Activated T-helper 2 cell treated with anti-CD3 and anti-CD28 coated beads, Interferon-gamma antibody, Interleukin-2, Interleukin-4, amounts not matched to agents 10 μg/mL and 5 μg/mL and 100 μg/mL, durations not matched to agents 14 hours and 24 hours and 36 hours (primary cell): Measurements from ENCODE around the gene DHX35. TPM values are rescaled to one million over a fixed set of nuclear protein-coding genes. Genes with fewer than 3 reads are reported as not detected.
A peak's percentile ranks its signal among the peaks of the same experiment; 100 is the strongest.

Experiments used
- DNase-seq: peaks from one replicate; pipeline ENCODE4 v3.0.0; 2021; ENCODE audit warnings: low spot score
- H3K27ac Mint-ChIP-seq: one replicate; pipeline ENCODE4 v1.8.0; 2021; ENCODE audit warnings: mixed read lengths
- H3K27me3 Mint-ChIP-seq: one replicate; pipeline ENCODE4 v1.8.0; 2021; ENCODE audit warnings: low read depth, mixed read lengths
- H3K36me3 Mint-ChIP-seq: one replicate; pipeline ENCODE4 v1.8.0; 2021; ENCODE audit warnings: low read depth, mixed read lengths
- H3K4me1 Mint-ChIP-seq: one replicate; pipeline ENCODE4 v1.8.0; 2021; ENCODE audit warnings: low read depth, mixed read lengths
- H3K4me3 Mint-ChIP-seq: one replicate; pipeline ENCODE4 v1.8.0; 2021; ENCODE audit warnings: low read depth, mild to moderate bottlenecking, moderate library complexity, mixed read lengths
- H3K9me3 Mint-ChIP-seq: one replicate; pipeline ENCODE4 v1.8.0; 2021; ENCODE audit warnings: mixed read lengths
- intact Hi-C: fragments of 100-400 bp; cut with micrococcal nuclease; formaldehyde crosslinking; loops from one replicate; pipeline ENCODE4 v1.15.1; 2023
- total RNA-seq: library from RNA; stranded (reverse); gene quantifications from 2 replicates; pipeline ENCODE4 v1.2.3, GENCODE V29; 2022

DHX35 gene
- total RNA-seq, 1 donor from 2014 or later: 14.8 TPM

- Mint-ChIP-seq H3K27me3 (no peaks in the 10 kb centered on the region), H3K36me3 (peaks cover 89% of the 10 kb centered on the region), H3K4me1 (peaks cover 66% of the 10 kb centered on the region), H3K27ac (peak overlapping the region; percentile 29), H3K9me3 (peaks cover 5% of the 10 kb centered on the region), H3K4me3 (no peak overlapping the region)
- intact Hi-C loops: loop anchor here (1.0 to 2.0 kb wide), 5 partner anchors 22 to 214 kb away; partner anchors contain the start of genes DHX35 and PPP1R16B
- no peak for DNase-seq
Observed at GRCh38 chr20:39019027-39019426, 56.9 kb downstream of the DHX35 start.

- peaks cover 65% of the 10 kb centered on the region for H3K4me1 Mint-ChIP-seq
Observed at GRCh38 chr20:39019805-39020325, 57.7 kb downstream of the DHX35 start.

GRCh38 chr20:39021748-39022147 is 59.6 kb downstream of the DHX35 start:
- no peaks in the 10 kb centered on the region for H3K27me3 Mint-ChIP-seq
- no peak for DNase-seq
- H3K27ac Mint-ChIP-seq: peak overlapping the region; percentile 81
- H3K4me1 Mint-ChIP-seq: peaks cover 69% of the 10 kb centered on the region
- intact Hi-C loops: loop anchor here (2.0 to 5.0 kb wide), 2 partner anchors 27 to 149 kb away; no protein-coding TSS in a partner anchor
- peaks cover 81% of the 10 kb centered on the region for H3K36me3 Mint-ChIP-seq
- no peaks in the 10 kb centered on the region for H3K9me3 Mint-ChIP-seq
- H3K4me3 Mint-ChIP-seq: no peak overlapping the region

More at GRCh38 chr20:39019805-39020325, 57.7 kb downstream of the DHX35 start:
- Mint-ChIP-seq H3K36me3 (peaks cover 83% of the 10 kb centered on the region), H3K27ac (peak overlapping the region; percentile 73), H3K4me3 (peak overlapping the region; percentile 14), H3K27me3 (no peaks in the 10 kb centered on the region), H3K9me3 (peaks cover 5% of the 10 kb centered on the region)
- no peak for DNase-seq
- intact Hi-C loops: loop anchor here (1.0 to 5.0 kb wide), 7 partner anchors 23 to 215 kb away; partner anchors contain the start of genes DHX35 and PPP1R16B

- H3K4me1 Mint-ChIP-seq: peaks cover 39% of the 10 kb centered on the region
- intact Hi-C loops: no loop called here
- no peak overlapping the region for H3K4me3 Mint-ChIP-seq
- peak overlapping the region; percentile 29 for H3K27ac Mint-ChIP-seq
- H3K36me3 Mint-ChIP-seq: peaks cover 46% of the 10 kb centered on the region
- DNase-seq: no peak
- no peaks in the 10 kb centered on the region for H3K27me3 Mint-ChIP-seq
- no peaks in the 10 kb centered on the region for H3K9me3 Mint-ChIP-seq
Observed at GRCh38 chr20:39025883-39026282, 63.7 kb downstream of the DHX35 start.

GRCh38 chr20:39029364-39029763 is 67.2 kb downstream of the DHX35 start:
- no peak for DNase-seq
- peaks cover 28% of the 10 kb centered on the region for H3K36me3 Mint-ChIP-seq
- H3K4me1 Mint-ChIP-seq: peaks cover 19% of the 10 kb centered on the region
- H3K27me3 Mint-ChIP-seq: no peaks in the 10 kb centered on the region
- H3K9me3 Mint-ChIP-seq: no peaks in the 10 kb centered on the region
- no peak overlapping the region for H3K4me3 Mint-ChIP-seq
- no peak overlapping the region for H3K27ac Mint-ChIP-seq
- intact Hi-C loops: no loop called here

GRCh38 chr20:39032997-39033396 is 70.9 kb downstream of the DHX35 start:
- Mint-ChIP-seq H3K4me1 (no peaks in the 10 kb centered on the region), H3K27ac (no peak overlapping the region), H3K9me3 (no peaks in the 10 kb centered on the region), H3K4me3 (no peak overlapping the region), H3K27me3 (no peaks in the 10 kb centered on the region), H3K36me3 (peaks cover 23% of the 10 kb centered on the region)
- no peak for DNase-seq
- intact Hi-C loops: no loop called here

- no peak overlapping the region for H3K27ac Mint-ChIP-seq
- H3K36me3 Mint-ChIP-seq: peaks cover 45% of the 10 kb centered on the region
- no peaks in the 10 kb centered on the region for H3K27me3 Mint-ChIP-seq
- intact Hi-C loops: no loop called here
- H3K4me1 Mint-ChIP-seq: no peaks in the 10 kb centered on the region
- DNase-seq: no peak
- no peak overlapping the region for H3K4me3 Mint-ChIP-seq
- H3K9me3 Mint-ChIP-seq: no peaks in the 10 kb centered on the region
Observed at GRCh38 chr20:39036011-39036410, 73.9 kb downstream of the DHX35 start.

GRCh38 chr20:39036851-39037250 is 74.7 kb downstream of the DHX35 start:
- H3K9me3 Mint-ChIP-seq: no peaks in the 10 kb centered on the region
- no peaks in the 10 kb centered on the region for H3K4me1 Mint-ChIP-seq
- no peak overlapping the region for H3K27ac Mint-ChIP-seq
- no peak overlapping the region for H3K4me3 Mint-ChIP-seq
- intact Hi-C loops: no loop called here
- no peaks in the 10 kb centered on the region for H3K27me3 Mint-ChIP-seq
- H3K36me3 Mint-ChIP-seq: peaks cover 45% of the 10 kb centered on the region
- no peak for DNase-seq

- Mint-ChIP-seq H3K4me1 (no peaks in the 10 kb centered on the region), H3K27ac (no peak overlapping the region), H3K36me3 (peaks cover 50% of the 10 kb centered on the region), H3K4me3 (no peak overlapping the region), H3K9me3 (no peaks in the 10 kb centered on the region), H3K27me3 (no peaks in the 10 kb centered on the region)
- intact Hi-C loops: no loop called here
- DNase-seq: no peak
Observed at GRCh38 chr20:39038047-39038446, 75.9 kb downstream of the DHX35 start.

- Mint-ChIP-seq H3K4me3 (no peak overlapping the region), H3K27me3 (no peaks in the 10 kb centered on the region), H3K27ac (no peak overlapping the region), H3K36me3 (peaks cover 54% of the 10 kb centered on the region), H3K4me1 (no peaks in the 10 kb centered on the region), H3K9me3 (no peaks in the 10 kb centered on the region)
- intact Hi-C loops: no loop called here
- DNase-seq: no peak
Observed at GRCh38 chr20:39038495-39038894, 76.4 kb downstream of the DHX35 start.

- intact Hi-C loops: no loop called here
- no peak overlapping the region for H3K27ac Mint-ChIP-seq
Observed at GRCh38 chr20:39039261-39039660, 77.1 kb downstream of the DHX35 start.

GRCh38 chr20:39040116-39040515 is 78.0 kb downstream of the DHX35 start:
- Mint-ChIP-seq H3K4me3 (no peak overlapping the region), H3K36me3 (peaks cover 46% of the 10 kb centered on the region), H3K4me1 (no peaks in the 10 kb centered on the region), H3K27me3 (no peaks in the 10 kb centered on the region), H3K9me3 (no peaks in the 10 kb centered on the region), H3K27ac (peak overlapping the region; percentile 46)
- intact Hi-C loops: loop anchor here (10.0 kb wide), 1 partner anchor 45 kb away; no protein-coding TSS in a partner anchor
- no peak for DNase-seq

More at GRCh38 chr20:39039261-39039660, 77.1 kb downstream of the DHX35 start:
- H3K9me3 Mint-ChIP-seq: no peaks in the 10 kb centered on the region
- no peaks in the 10 kb centered on the region for H3K27me3 Mint-ChIP-seq
- peaks cover 50% of the 10 kb centered on the region for H3K36me3 Mint-ChIP-seq
- H3K4me3 Mint-ChIP-seq: no peak overlapping the region
- no peaks in the 10 kb centered on the region for H3K4me1 Mint-ChIP-seq
- no peak for DNase-seq

GRCh38 chr20:39041067-39041466 is 78.9 kb downstream of the DHX35 start:
- DNase-seq: no peak
- Mint-ChIP-seq H3K27ac (no peak overlapping the region), H3K4me3 (no peak overlapping the region), H3K9me3 (no peaks in the 10 kb centered on the region), H3K4me1 (no peaks in the 10 kb centered on the region), H3K27me3 (no peaks in the 10 kb centered on the region), H3K36me3 (peaks cover 43% of the 10 kb centered on the region)
- intact Hi-C loops: loop anchor here (10.0 kb wide), 1 partner anchor 46 kb away; no protein-coding TSS in a partner anchor
